WTC11 (cell line): ENCODE results near the gene EFCAB8.

Experiments used
- CTCF ChIP-seq: fragments of 200-600 bp; IDR thresholded peaks from 2 replicates; pipeline ENCODE4 v1.8.0; 2022; ENCODE audit warnings: antibody characterized with exemption
- SOX15 ChIP-seq: fragments of 250-450 bp; sonication (Bioruptor Pico); IDR thresholded peaks from 2 replicates; pipeline ENCODE4 v1.9.0; 2021; ENCODE audit warnings: mild to moderate bottlenecking
- SP1 ChIP-seq: sonication (generic); formaldehyde crosslinking; conservative IDR thresholded peaks from 2 replicates; pipeline ENCODE4 v1.8.1; 2022; ENCODE audit warnings: missing genetic modification reagents
- TF ChIP-seq, protein P1 (sequence below): sonication (generic); formaldehyde crosslinking; IDR thresholded peaks from 2 replicates; pipeline ENCODE4 v1.8.0; 2022; ENCODE audit warnings: mild to moderate bottlenecking, missing genetic modification reagents

GRCh38 chr20:32837157-32837556 lies 21.6 kb upstream of the EFCAB8 start:
- no peak for TF ChIP-seq CTCF
- TF ChIP-seq SOX15 (CRISPR knock-in tag), result no peak
- TF ChIP-seq SP1, result no peak
- TF ChIP-seq, protein P1, sequence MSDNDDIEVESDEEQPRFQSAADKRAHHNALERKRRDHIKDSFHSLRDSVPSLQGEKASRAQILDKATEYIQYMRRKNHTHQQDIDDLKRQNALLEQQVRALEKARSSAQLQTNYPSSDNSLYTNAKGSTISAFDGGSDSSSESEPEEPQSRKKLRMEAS (CRISPR knock-in tag), result no peak
